GM21390 (cell line): ENCODE results near the gene MKRN3.
"Not testable (repeated sequence)": the region's sequence is repeated elsewhere in the genome, so short reads cannot be mapped to it uniquely, and the experiment has no call there.

Experiments
- ATAC-seq: cut with Tn5 transposase; IDR thresholded peaks from one replicate; pipeline ENCODE4 v1.9.1; 2021; ENCODE audit not compliant: unreplicated experiment

Gene MKRN3

GRCh38 chr15:23578521-23579150 lies 13.2 kb downstream of the MKRN3 start:
- no peak for ATAC-seq

- no peak for ATAC-seq
Measured at GRCh38 chr15:23588268-23588667, 22.8 kb downstream of the MKRN3 start.

GRCh38 chr15:23589012-23589411 lies 23.5 kb downstream of the MKRN3 start:
- no peak for ATAC-seq

GRCh38 chr15:23594252-23594770 lies 28.8 kb downstream of the MKRN3 start:
- no peak for ATAC-seq

GRCh38 chr15:23595368-23595767 lies 29.9 kb downstream of the MKRN3 start:
- no peak for ATAC-seq

GRCh38 chr15:23596736-23597135 lies 31.3 kb downstream of the MKRN3 start:
- ATAC-seq = no peak

- ATAC-seq = not testable (repeated sequence)
Measured at GRCh38 chr15:23597278-23597677, 31.8 kb downstream of the MKRN3 start.

GRCh38 chr15:23599053-23599452 lies 33.6 kb downstream of the MKRN3 start:
- no peak for ATAC-seq

GRCh38 chr15:23602124-23602523 lies 36.6 kb downstream of the MKRN3 start:
- no peak for ATAC-seq

GRCh38 chr15:23606226-23606625 lies 40.8 kb downstream of the MKRN3 start:
- no peak for ATAC-seq

GRCh38 chr15:23616536-23616935 lies 51.1 kb downstream of the MKRN3 start:
- ATAC-seq = no peak
